GM23338 (cell line): ENCODE data around the gene GALNT6. TPM values are rescaled to one million over a fixed set of nuclear protein-coding genes. Genes with fewer than 3 reads are reported as not detected.

ENCODE experiments used
- ATAC-seq: fragments of 200-7000 bp; cut with Tn5 transposase; 3 replicates; pipeline ENCODE4 v1.9.1; 2020
- DNase-seq: peaks from one replicate; pipeline ENCODE4 v3.0.0-alpha.2; 2015; ENCODE audit warnings: low spot score
- H2AFZ ChIP-seq: fragments of 200-600 bp; sonication (generic); 2 replicates; pipeline ENCODE4 v1.8.0; 2016; ENCODE audit warnings: antibody characterized with exemption, mild to moderate bottlenecking, moderate library complexity
- H3F3A ChIP-seq: fragments of 200-600 bp; sonication (generic); replicated peaks from 2 replicates; pipeline ENCODE4 v1.8.0; 2017; ENCODE audit warnings: antibody characterized with exemption, mixed run types, low read depth
- H3K27ac ChIP-seq: fragments of 200-600 bp; sonication (generic); 2 replicates; pipeline ENCODE4 v1.6.1; 2016; ENCODE audit warnings: low read depth
- H3K27me3 ChIP-seq: fragments of 200-600 bp; sonication (generic); 2 replicates; pipeline ENCODE4 v1.8.0; 2016; ENCODE audit warnings: mild to moderate bottlenecking, mixed run types, moderate library complexity; ENCODE audit not compliant: insufficient read depth
- H3K36me3 ChIP-seq: fragments of 200-600 bp; sonication (generic); 2 replicates; pipeline ENCODE4 v1.8.0; 2016; ENCODE audit warnings: mild to moderate bottlenecking; ENCODE audit not compliant: insufficient read depth
- H3K4me1 ChIP-seq: fragments of 200-600 bp; sonication (generic); 2 replicates; pipeline ENCODE4 v1.8.0; 2016; ENCODE audit warnings: mild to moderate bottlenecking, moderate library complexity; ENCODE audit not compliant: insufficient read depth
- H3K4me2 ChIP-seq: fragments of 200-600 bp; sonication (generic); 2 replicates; pipeline ENCODE4 v1.7.1; 2017; ENCODE audit warnings: mixed run types
- H3K4me3 ChIP-seq: fragments of 200-600 bp; sonication (generic); 2 replicates; pipeline ENCODE4 v1.6.1; 2016; ENCODE audit warnings: mixed run types
- H3K79me2 ChIP-seq: fragments of 200-600 bp; sonication (generic); replicated peaks from 2 replicates; pipeline ENCODE4 v1.8.0; 2017; ENCODE audit warnings: mild to moderate bottlenecking; ENCODE audit not compliant: insufficient read depth
- H3K9me2 ChIP-seq: fragments of 200-600 bp; sonication (generic); 2 replicates; pipeline ENCODE4 v1.8.0; 2017; ENCODE audit not compliant: insufficient read depth
- H4K20me1 ChIP-seq: fragments of 200-600 bp; sonication (generic); replicated peaks from 2 replicates; pipeline ENCODE4 v1.8.0; 2017; ENCODE audit warnings: mild to moderate bottlenecking; ENCODE audit not compliant: insufficient read depth
- H3K27ac Mint-ChIP-seq: 2 replicates; pipeline ENCODE4 v1.8.0; 2020; ENCODE audit warnings: inconsistent platforms, mild to moderate bottlenecking, moderate library complexity, mixed read lengths
- H3K27me3 Mint-ChIP-seq: 3 replicates; pipeline ENCODE4 v1.8.0; 2022; ENCODE audit warnings: low read depth, mild to moderate bottlenecking, moderate library complexity, mixed read lengths, inconsistent platforms; ENCODE audit not compliant: insufficient read depth, poor library complexity
- H3K36me3 Mint-ChIP-seq: 3 replicates; pipeline ENCODE4 v1.8.0; 2021; ENCODE audit warnings: low read depth, mild to moderate bottlenecking, inconsistent platforms, moderate library complexity, mixed read lengths
- H3K4me1 Mint-ChIP-seq: 3 replicates; pipeline ENCODE4 v1.8.0; 2020; ENCODE audit warnings: mild to moderate bottlenecking, inconsistent platforms, mixed read lengths
- H3K4me3 Mint-ChIP-seq: 3 replicates; pipeline ENCODE4 v1.8.0; 2021; ENCODE audit warnings: moderate library complexity, mild to moderate bottlenecking, inconsistent platforms, mixed read lengths
- H3K9me3 Mint-ChIP-seq: 3 replicates; pipeline ENCODE4 v1.8.0; 2020; ENCODE audit warnings: moderate library complexity, mild to moderate bottlenecking, inconsistent platforms, mixed read lengths
- CREB1 ChIP-seq: fragments of 250-450 bp; sonication (Bioruptor Pico); IDR thresholded peaks from 2 replicates; pipeline ENCODE4 v1.5.0; 2020; ENCODE audit warnings: low read depth, mild to moderate bottlenecking, moderate library complexity
- CTCF ChIP-seq, 2 experiments: fragments of 200-600 bp in 1 of 2; sonication (generic) in 1 of 2; conservative IDR thresholded peaks; 2 replicates each; pipeline versions ENCODE4 v1.5.1 to v1.6.1; 2016 to 2017; ENCODE audit warnings: antibody characterized with exemption in 2 of 2, low read depth in 2 of 2, mild to moderate bottlenecking in 2 of 2, moderate library complexity in 1 of 2
- ETS1 ChIP-seq: IDR thresholded peaks from 2 replicates; pipeline ENCODE4 v1.6.1; 2016; ENCODE audit warnings: antibody characterized with exemption
- EZH2 ChIP-seq: fragments of 200-600 bp; sonication (generic); IDR thresholded peaks from one replicate; pipeline ENCODE4 v1.8.0; 2017; ENCODE audit warnings: antibody characterized with exemption, mild to moderate bottlenecking, low read depth; ENCODE audit not compliant: unreplicated experiment
- EZH2phosphoT487 ChIP-seq: fragments of 200-600 bp; sonication (generic); IDR thresholded peaks from one replicate; pipeline ENCODE4 v1.8.1; 2018; ENCODE audit warnings: antibody characterized with exemption; ENCODE audit not compliant: unreplicated experiment
- JUNB ChIP-seq: IDR thresholded peaks from one replicate; pipeline ENCODE4 v1.6.1; 2016; ENCODE audit warnings: antibody characterized with exemption; ENCODE audit not compliant: unreplicated experiment
- NANOG ChIP-seq: IDR thresholded peaks from 2 replicates; pipeline ENCODE4 v1.6.1; 2016; ENCODE audit warnings: antibody characterized with exemption, borderline replicate concordance
- POLR2AphosphoS5 ChIP-seq: IDR thresholded peaks from 2 replicates; pipeline ENCODE4 v1.6.1; 2016; ENCODE audit warnings: antibody characterized with exemption, low read depth
- REST ChIP-seq: IDR thresholded peaks from one replicate; pipeline ENCODE4 v1.6.1; 2018; ENCODE audit warnings: antibody characterized with exemption; ENCODE audit not compliant: unreplicated experiment
- STAT1 ChIP-seq: IDR thresholded peaks from one replicate; pipeline ENCODE4 v1.6.1; 2016; ENCODE audit warnings: antibody characterized with exemption; ENCODE audit not compliant: unreplicated experiment
- ZNF114 ChIP-seq: fragments of 250-450 bp; sonication (Bioruptor Pico); IDR thresholded peaks from 2 replicates; pipeline ENCODE4 v1.5.0; 2020; ENCODE audit warnings: mild to moderate bottlenecking, moderate library complexity
- ZNF331 ChIP-seq: fragments of 250-450 bp; sonication (Bioruptor Pico); IDR thresholded peaks from 2 replicates; pipeline ENCODE4 v1.5.0; 2020; ENCODE audit warnings: low read depth, mild to moderate bottlenecking, moderate library complexity
- ZNF462 ChIP-seq: fragments of 250-450 bp; sonication (Bioruptor Pico); IDR thresholded peaks from 2 replicates; pipeline ENCODE4 v1.5.0; 2020; ENCODE audit warnings: mild to moderate bottlenecking, moderate library complexity
- polyA plus RNA-seq: library from polyadenylated mRNA; unstranded; fragments of >200 nt; fragmentation: Nextera tagmentation; extraction: Ambion mirVana; gene quantifications from 2 replicates; pipeline ENCODE4 v1.2.1, GENCODE V29; 2016
- total RNA-seq: library from RNA; depleted of rRNA; stranded (reverse); fragments of >200 nt; shearing (Covaris generic); gene quantifications from 2 replicates; pipeline ENCODE4 v1.2.3, GENCODE V29; 2014

GALNT6 gene
- total and polyA plus RNA-seq, 2 experiments from 2014 or later = 8.1 to 18.6 TPM

GRCh38 chr12:51379571-51379970 lies 11.6 kb downstream of the GALNT6 start:
- Histone ChIP-seq H3K36me3 (0 out of 2 replicates have a peak, but pooled peaks cover 4% of the 10 kb centered on the region), H3K27ac (no peak overlapping the region), H3K79me2 (no peaks in the 10 kb centered on the region), H3K4me1 (peaks cover 23% of the 10 kb centered on the region), H3K27me3 (no peaks in the 10 kb centered on the region), H3K9me2 (no peaks in the 10 kb centered on the region), H3F3A (no peaks in the 10 kb centered on the region), H3K4me2 (no peak overlapping the region), H3K4me3 (no peak overlapping the region), H4K20me1 (no peaks in the 10 kb centered on the region), H2AFZ (no peak overlapping the region)
- Mint-ChIP-seq H3K4me1 (peaks cover 30% of the 10 kb centered on the region), H3K27ac (no peak overlapping the region), H3K4me3 (no peak overlapping the region), H3K36me3 (peaks cover 30% of the 10 kb centered on the region), H3K9me3 (no peaks in the 10 kb centered on the region), H3K27me3 (peaks cover 2% of the 10 kb centered on the region)
- no peak for DNase-seq
- TF ChIP-seq ZNF462 (CRISPR knock-in tag) (no peak), CREB1 (CRISPR knock-in tag) (no peak), POLR2AphosphoS5 (no peak), STAT1 (no peak), NANOG (no peak), ZNF114 (no peak), EZH2 (no peak), EZH2phosphoT487 (no peak), CTCF (conservative IDR thresholded peaks at IDR 0.05; ENCODE audit: low read depth in 2 of 2) (no peak), ETS1 (no peak), JUNB (no peak), ZNF331 (no peak), REST (no peak)
- no peak for ATAC-seq
